Neural progenitor cell (in vitro differentiated cells): ENCODE data around the gene S100G. TPM values are rescaled to one million over a fixed set of nuclear protein-coding genes. Genes with fewer than 3 reads are reported as not detected.

Source experiments
- DNase-seq: peaks from one replicate; pipeline ENCODE4 v3.0.0-alpha.2; 2016; ENCODE audit warnings: low spot score
- H2AFZ ChIP-seq: fragments of 200-600 bp; sonication (generic); replicated peaks from 2 replicates; pipeline ENCODE4 v1.6.1; 2016; ENCODE audit warnings: antibody characterized with exemption
- H3F3A ChIP-seq: fragments of 200-600 bp; sonication (generic); 2 replicates; pipeline ENCODE4 v1.6.1; 2016; ENCODE audit warnings: antibody characterized with exemption, low read depth
- H3K27ac ChIP-seq: fragments of 200-600 bp; sonication (generic); 2 replicates; pipeline ENCODE4 v1.5.1; 2016; ENCODE audit warnings: mild to moderate bottlenecking
- H3K27me3 ChIP-seq: fragments of 200-600 bp; sonication (generic); 2 replicates; pipeline ENCODE4 v1.6.1; 2016; ENCODE audit warnings: mild to moderate bottlenecking, moderate library complexity
- H3K36me3 ChIP-seq: fragments of 200-600 bp; sonication (generic); 2 replicates; pipeline ENCODE4 v1.5.1; 2016
- H3K4me1 ChIP-seq: fragments of 200-600 bp; sonication (generic); 2 replicates; pipeline ENCODE4 v1.6.1; 2016; ENCODE audit warnings: mixed run types
- H3K4me2 ChIP-seq: fragments of 200-600 bp; sonication (generic); 2 replicates; pipeline ENCODE4 v1.6.1; 2016
- H3K4me3 ChIP-seq: fragments of 200-600 bp; sonication (generic); 2 replicates; pipeline ENCODE4 v1.5.1; 2016
- H3K79me2 ChIP-seq: fragments of 200-600 bp; sonication (generic); 2 replicates; pipeline ENCODE4 v1.6.1; 2016; ENCODE audit warnings: low read depth
- H3K9ac ChIP-seq: fragments of 200-600 bp; sonication (generic); 2 replicates; pipeline ENCODE4 v1.6.1; 2016
- H3K9me3 ChIP-seq: fragments of 200-600 bp; sonication (generic); 2 replicates; pipeline ENCODE4 v1.5.1; 2016; ENCODE audit warnings: low read depth
- H4K20me1 ChIP-seq: fragments of 200-600 bp; sonication (generic); 2 replicates; pipeline ENCODE4 v1.6.1; 2016; ENCODE audit warnings: low read depth
- H3K27ac Mint-ChIP-seq: 3 replicates; pipeline ENCODE4 v1.8.0; 2021; ENCODE audit warnings: mixed read lengths
- H3K27me3 Mint-ChIP-seq: 2 replicates; pipeline ENCODE4 v1.8.0; 2022; ENCODE audit warnings: low read depth, mild to moderate bottlenecking, inconsistent platforms, moderate library complexity, mixed read lengths; ENCODE audit not compliant: insufficient read depth
- H3K36me3 Mint-ChIP-seq: 3 replicates; pipeline ENCODE4 v1.8.0; 2021; ENCODE audit warnings: mixed read lengths
- H3K4me1 Mint-ChIP-seq: 3 replicates; pipeline ENCODE4 v1.8.0; 2021; ENCODE audit warnings: mixed read lengths
- H3K4me3 Mint-ChIP-seq: 3 replicates; pipeline ENCODE4 v1.8.0; 2021; ENCODE audit warnings: mild to moderate bottlenecking, moderate library complexity, mixed read lengths
- H3K9me3 Mint-ChIP-seq: 3 replicates; pipeline ENCODE4 v1.8.0; 2020; ENCODE audit warnings: mixed read lengths
- CTCF ChIP-seq: fragments of 200-600 bp; sonication (generic); IDR thresholded peaks from 2 replicates; pipeline ENCODE4 v1.5.1; 2017; ENCODE audit warnings: antibody characterized with exemption, mild to moderate bottlenecking
- EZH2 ChIP-seq: fragments of 200-600 bp; sonication (generic); IDR thresholded peaks from 2 replicates; pipeline ENCODE4 v1.6.1; 2017; ENCODE audit warnings: antibody characterized with exemption, mild to moderate bottlenecking, moderate library complexity
- EZH2phosphoT487 ChIP-seq: fragments of 200-600 bp; sonication (generic); IDR thresholded peaks from 2 replicates; pipeline ENCODE4 v1.6.1; 2017; ENCODE audit warnings: antibody characterized with exemption
- total RNA-seq: library from RNA; depleted of rRNA; stranded (reverse); fragments of >200 nt; gene quantifications from 2 replicates; pipeline ENCODE4 v1.2.3, GENCODE V29; 2015; ENCODE audit warnings: low replicate concordance

S100G gene
- total RNA-seq, 1 donor from 2014 or later, result not detected

- Histone ChIP-seq H3K27ac (no peak overlapping the region), H3K9ac (no peak overlapping the region), H3K36me3 (peaks cover 3% of the 10 kb centered on the region), H3K9me3 (no peaks in the 10 kb centered on the region), H3K4me2 (no peak overlapping the region), H3F3A (no peaks in the 10 kb centered on the region), H3K79me2 (no peaks in the 10 kb centered on the region), H4K20me1 (no peaks in the 10 kb centered on the region), H3K4me1 (no peaks in the 10 kb centered on the region), H3K27me3 (no peaks in the 10 kb centered on the region), H3K4me3 (no peak overlapping the region), H2AFZ (no peak overlapping the region)
- no peak for TF ChIP-seq EZH2phosphoT487
- TF ChIP-seq CTCF, result no peak
- no peak for TF ChIP-seq EZH2
- no peak for DNase-seq
- H3K9me3 Mint-ChIP-seq, result no peaks in the 10 kb centered on the region
- H3K4me3 Mint-ChIP-seq, result no peak overlapping the region
- peaks cover 34% of the 10 kb centered on the region for H3K36me3 Mint-ChIP-seq
- H3K4me1 Mint-ChIP-seq, result no peaks in the 10 kb centered on the region
- H3K27me3 Mint-ChIP-seq, result peaks cover 2% of the 10 kb centered on the region
- H3K27ac Mint-ChIP-seq, result no peak overlapping the region
Observed at GRCh38 chrX:16643176-16643575, 6.8 kb upstream of the S100G start.

GRCh38 chrX:16646366-16647138, 3.4 kb upstream of the S100G start:
- Histone ChIP-seq H2AFZ (no peak overlapping the region), H3K4me1 (no peaks in the 10 kb centered on the region), H3F3A (no peaks in the 10 kb centered on the region), H3K9ac (no peak overlapping the region), H3K79me2 (no peaks in the 10 kb centered on the region), H3K27ac (no peak overlapping the region), H3K36me3 (no peaks in the 10 kb centered on the region), H3K9me3 (no peaks in the 10 kb centered on the region), H4K20me1 (no peaks in the 10 kb centered on the region), H3K4me2 (no peak overlapping the region), H3K4me3 (no peak overlapping the region), H3K27me3 (no peaks in the 10 kb centered on the region)
- H3K9me3 Mint-ChIP-seq, result no peaks in the 10 kb centered on the region
- H3K4me1 Mint-ChIP-seq, result no peaks in the 10 kb centered on the region
- no peaks in the 10 kb centered on the region for H3K27me3 Mint-ChIP-seq
- H3K27ac Mint-ChIP-seq, result no peak overlapping the region
- no peak for TF ChIP-seq EZH2phosphoT487
- no peak for DNase-seq
- no peak overlapping the region for H3K4me3 Mint-ChIP-seq
- H3K36me3 Mint-ChIP-seq, result peaks cover 36% of the 10 kb centered on the region

- Histone ChIP-seq H3K9me3 (no peaks in the 10 kb centered on the region), H3K36me3 (no peaks in the 10 kb centered on the region), H3K27me3 (no peaks in the 10 kb centered on the region), H3K9ac (no peak overlapping the region), H3K4me1 (no peaks in the 10 kb centered on the region), H3K27ac (no peak overlapping the region), H4K20me1 (no peaks in the 10 kb centered on the region), H3K79me2 (no peaks in the 10 kb centered on the region), H3K4me3 (no peak overlapping the region), H3F3A (no peaks in the 10 kb centered on the region), H2AFZ (no peak overlapping the region), H3K4me2 (no peak overlapping the region)
- Mint-ChIP-seq H3K36me3 (peaks cover 33% of the 10 kb centered on the region), H3K27ac (no peak overlapping the region), H3K9me3 (no peaks in the 10 kb centered on the region), H3K4me3 (no peak overlapping the region), H3K4me1 (no peaks in the 10 kb centered on the region), H3K27me3 (no peaks in the 10 kb centered on the region)
- DNase-seq, result no peak
- TF ChIP-seq EZH2phosphoT487, result no peak
- TF ChIP-seq CTCF, result no peak
- no peak for TF ChIP-seq EZH2
Observed at GRCh38 chrX:16651391-16652024, 1.6 kb downstream of the S100G start.

- no peak overlapping the region for H3K4me3 Mint-ChIP-seq
- H3F3A ChIP-seq, result no peaks in the 10 kb centered on the region
- no peaks in the 10 kb centered on the region for H3K27me3 Mint-ChIP-seq
- H3K27ac Mint-ChIP-seq, result no peak overlapping the region
- peaks cover 29% of the 10 kb centered on the region for H3K36me3 Mint-ChIP-seq
- H3K9ac ChIP-seq, result no peak overlapping the region
- H3K27me3 ChIP-seq, result no peaks in the 10 kb centered on the region
- H3K9me3 Mint-ChIP-seq, result no peaks in the 10 kb centered on the region
- H3K4me3 ChIP-seq, result no peak overlapping the region
- H3K4me1 ChIP-seq, result no peaks in the 10 kb centered on the region
- no peak overlapping the region for H3K4me2 ChIP-seq
- no peaks in the 10 kb centered on the region for H3K36me3 ChIP-seq
- DNase-seq, result no peak
- no peaks in the 10 kb centered on the region for H3K79me2 ChIP-seq
- no peak overlapping the region for H3K27ac ChIP-seq
- H2AFZ ChIP-seq, result no peak overlapping the region
- H3K4me1 Mint-ChIP-seq, result no peaks in the 10 kb centered on the region
- H4K20me1 ChIP-seq, result no peaks in the 10 kb centered on the region
- no peaks in the 10 kb centered on the region for H3K9me3 ChIP-seq
- no peak for TF ChIP-seq EZH2
- TF ChIP-seq EZH2phosphoT487, result no peak
- TF ChIP-seq CTCF, result no peak
Observed at GRCh38 chrX:16653424-16653823, 3.5 kb downstream of the S100G start.
